ENCODE data around the gene RNASEH2B.

Gene RNASEH2B

DNA sequence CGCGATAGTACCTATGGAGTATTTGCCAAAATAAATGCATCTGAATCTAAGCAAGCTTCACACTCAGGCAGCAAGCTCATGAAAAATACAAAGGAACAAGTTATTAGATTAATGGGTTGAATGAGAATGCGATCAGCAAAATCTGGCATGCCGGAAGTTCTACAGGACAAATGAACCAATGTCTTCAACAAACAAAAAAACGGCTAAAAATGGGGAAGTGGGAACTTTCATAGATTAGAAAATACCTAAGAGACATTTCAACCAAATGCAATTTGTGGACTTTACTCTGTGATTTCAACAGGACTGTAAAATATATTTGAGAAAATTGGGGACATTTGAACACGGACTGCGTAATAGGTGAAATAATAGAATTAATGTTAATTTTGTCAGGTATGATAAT, 22.4 kb upstream of the RNASEH2B start:
- no peaks in the 10 kb centered on the region for H3K36me3 ChIP-seq (ENCODE audit: control insufficient read depth in 1 of 2, insufficient read depth in 2 of 2, low read length in 2 of 2)
- H3K27ac ChIP-seq (ENCODE audit: low read depth, low read length) = no peak overlapping the region
- H3K4me1 ChIP-seq (ENCODE audit: control insufficient read depth in 1 of 2, insufficient read depth in 2 of 2, low read length in 2 of 2) = no peaks in the 10 kb centered on the region
- H3K9ac ChIP-seq (ENCODE audit: low read depth in 1 of 2, low read length in 2 of 2) = no peak overlapping the region
- no peaks in the 10 kb centered on the region for H3K27me3 ChIP-seq (ENCODE audit: control insufficient read depth in 1 of 2, insufficient read depth in 2 of 2, low read length in 2 of 2)
- no peaks in the 10 kb centered on the region for H3K9me3 ChIP-seq (ENCODE audit: control insufficient read depth in 1 of 2, low read length in 2 of 2)
- H3K4me3 ChIP-seq (ENCODE audit: low read depth in 1 of 2, low read length in 2 of 2) = no peak overlapping the region

DNA sequence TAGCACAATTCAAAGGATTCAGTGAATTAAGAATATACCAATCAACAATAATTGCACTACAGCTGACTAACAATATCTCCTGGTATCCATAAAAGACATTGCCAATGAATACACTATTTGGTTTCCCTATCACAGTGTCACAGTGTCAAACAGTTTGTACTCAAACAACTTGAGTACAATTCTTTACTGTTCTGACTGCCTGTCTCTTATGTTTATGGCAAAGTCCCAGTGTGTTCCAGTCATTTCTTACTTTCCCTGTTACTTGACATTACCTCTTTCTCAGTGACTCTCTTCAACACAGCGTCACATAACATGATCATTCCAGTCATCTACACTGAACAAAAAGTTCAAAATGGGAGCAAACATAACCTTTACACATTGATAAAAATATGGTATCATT, 21.2 kb upstream of the RNASEH2B start:
- Histone ChIP-seq H3K9ac (ENCODE audit: low read depth in 1 of 2, low read length in 2 of 2) (no peak overlapping the region), H3K4me1 (ENCODE audit: control insufficient read depth in 1 of 2, insufficient read depth in 2 of 2, low read length in 2 of 2) (no peaks in the 10 kb centered on the region), H3K27me3 (ENCODE audit: control insufficient read depth in 1 of 2, insufficient read depth in 2 of 2, low read length in 2 of 2) (no peaks in the 10 kb centered on the region), H3K27ac (ENCODE audit: low read depth, low read length) (no peak overlapping the region), H3K36me3 (ENCODE audit: control insufficient read depth in 1 of 2, insufficient read depth in 2 of 2, low read length in 2 of 2) (no peaks in the 10 kb centered on the region), H3K9me3 (ENCODE audit: control insufficient read depth in 1 of 2, low read length in 2 of 2) (no peaks in the 10 kb centered on the region), H3K4me3 (ENCODE audit: low read depth in 1 of 2, low read length in 2 of 2) (no peak overlapping the region)

DNA sequence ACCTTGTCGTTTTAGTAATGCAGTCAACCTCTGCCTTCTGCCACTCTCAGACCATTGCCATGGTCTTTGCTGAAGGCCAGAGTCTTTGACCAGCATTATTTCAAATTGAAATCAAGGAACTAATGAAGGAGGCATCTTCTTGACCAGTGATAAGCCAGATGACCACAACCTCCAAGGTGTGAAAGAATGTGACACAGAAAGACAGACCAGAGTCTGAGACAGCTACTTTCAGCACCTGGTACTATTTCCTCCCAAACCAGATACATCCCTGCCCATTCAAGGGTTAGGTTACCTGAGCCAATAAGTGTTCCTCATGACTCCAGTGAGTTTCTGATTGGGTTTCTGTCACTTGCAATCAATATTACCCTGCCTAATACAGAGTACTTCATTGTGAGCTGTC, 20.3 kb upstream of the RNASEH2B start:
- H3K4me3 ChIP-seq (ENCODE audit: low read depth in 1 of 2, low read length in 2 of 2) = no peak overlapping the region
- H3K9ac ChIP-seq (ENCODE audit: low read depth in 1 of 2, low read length in 2 of 2) = no peak overlapping the region
- no peaks in the 10 kb centered on the region for H3K27me3 ChIP-seq (ENCODE audit: control insufficient read depth in 1 of 2, insufficient read depth in 2 of 2, low read length in 2 of 2)
- H3K9me3 ChIP-seq (ENCODE audit: control insufficient read depth in 1 of 2, low read length in 2 of 2) = no peaks in the 10 kb centered on the region
- peaks cover 0 to 7% of the 10 kb centered on the region in 2 donors for H3K4me1 ChIP-seq (ENCODE audit: control insufficient read depth in 1 of 2, insufficient read depth in 2 of 2, low read length in 2 of 2)
- no peaks in the 10 kb centered on the region for H3K36me3 ChIP-seq (ENCODE audit: control insufficient read depth in 1 of 2, insufficient read depth in 2 of 2, low read length in 2 of 2)
- H3K27ac ChIP-seq (ENCODE audit: low read depth, low read length) = no peak overlapping the region

DNA sequence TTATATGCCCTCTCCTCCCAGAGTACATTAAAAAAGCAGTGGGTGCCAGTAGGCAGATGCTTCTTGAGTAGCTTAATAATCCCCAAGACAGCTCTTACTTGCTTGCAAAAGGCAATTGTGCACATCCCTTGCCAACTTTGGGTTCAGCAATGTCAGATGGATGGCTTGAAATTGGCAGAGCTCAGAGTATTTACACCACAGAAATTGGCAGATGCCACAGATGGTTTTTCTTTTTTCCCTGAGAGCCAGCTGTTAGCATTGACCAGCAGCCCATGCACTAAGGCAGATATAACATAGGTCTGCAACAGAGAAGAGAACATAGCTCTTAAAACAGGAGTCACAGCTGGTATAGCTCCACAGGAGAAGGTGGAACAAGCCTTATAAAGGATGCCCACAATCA, 18.4 kb upstream of the RNASEH2B start:
- Histone ChIP-seq H3K27ac (ENCODE audit: low read depth, low read length) (no peak overlapping the region), H3K9ac (ENCODE audit: low read depth in 1 of 2, low read length in 2 of 2) (no peak overlapping the region), H3K36me3 (ENCODE audit: control insufficient read depth in 1 of 2, insufficient read depth in 2 of 2, low read length in 2 of 2) (no peaks in the 10 kb centered on the region), H3K27me3 (ENCODE audit: control insufficient read depth in 1 of 2, insufficient read depth in 2 of 2, low read length in 2 of 2) (no peaks in the 10 kb centered on the region), H3K4me3 (ENCODE audit: low read depth in 1 of 2, low read length in 2 of 2) (no peak overlapping the region), H3K9me3 (ENCODE audit: control insufficient read depth in 1 of 2, low read length in 2 of 2) (peaks cover 3 to 4% of the 10 kb centered on the region in 2 donors), H3K4me1 (ENCODE audit: control insufficient read depth in 1 of 2, insufficient read depth in 2 of 2, low read length in 2 of 2) (peaks cover 0 to 10% of the 10 kb centered on the region in 2 donors)

DNA sequence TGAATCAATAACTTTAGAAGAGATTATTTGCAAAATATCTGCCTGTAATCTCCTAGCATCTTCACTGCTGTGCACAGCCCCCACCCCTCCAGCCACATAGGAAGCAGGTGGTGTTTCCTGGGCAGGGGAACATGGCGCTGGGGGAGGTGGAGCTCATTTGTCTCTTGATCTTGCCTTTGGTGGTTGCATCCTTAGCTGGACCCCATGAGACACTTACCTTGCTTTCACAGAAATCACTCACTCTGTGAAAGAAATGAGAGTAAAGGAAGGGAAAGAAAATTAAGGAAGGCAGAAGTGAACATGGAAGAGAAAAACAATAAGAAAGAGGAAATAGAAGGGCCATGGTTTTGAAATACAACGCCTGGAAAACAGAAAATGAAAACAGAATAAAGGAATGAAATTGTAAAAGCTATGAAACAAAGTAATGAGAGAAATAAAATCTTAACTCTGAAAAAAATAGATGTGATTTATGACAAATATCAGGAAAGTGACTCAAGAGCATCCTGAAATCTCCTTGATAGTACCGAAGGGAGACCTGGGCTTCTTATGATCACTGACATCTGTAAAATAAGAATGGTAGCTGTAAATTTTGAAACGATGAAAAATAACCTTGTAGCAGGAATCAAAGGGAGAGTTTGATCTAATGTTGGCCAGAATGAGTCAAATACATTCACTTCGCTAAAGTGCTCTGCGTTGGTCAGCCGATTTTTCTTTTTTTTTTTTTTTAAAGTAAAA, 17.2 kb upstream of the RNASEH2B start:
- Histone ChIP-seq H3K4me1 (ENCODE audit: control insufficient read depth in 1 of 2, insufficient read depth in 2 of 2, low read length in 2 of 2) (peaks cover 0 to 10% of the 10 kb centered on the region in 2 donors), H3K4me3 (ENCODE audit: low read depth in 1 of 2, low read length in 2 of 2) (no peak overlapping the region), H3K9ac (ENCODE audit: low read depth in 1 of 2, low read length in 2 of 2) (no peak overlapping the region), H3K36me3 (ENCODE audit: control insufficient read depth in 1 of 2, insufficient read depth in 2 of 2, low read length in 2 of 2) (no peaks in the 10 kb centered on the region), H3K27me3 (ENCODE audit: control insufficient read depth in 1 of 2, insufficient read depth in 2 of 2, low read length in 2 of 2) (no peaks in the 10 kb centered on the region), H3K27ac (ENCODE audit: low read depth, low read length) (no peak overlapping the region), H3K9me3 (ENCODE audit: control insufficient read depth in 1 of 2, low read length in 2 of 2) (peaks cover 3 to 4% of the 10 kb centered on the region in 2 donors)

DNA sequence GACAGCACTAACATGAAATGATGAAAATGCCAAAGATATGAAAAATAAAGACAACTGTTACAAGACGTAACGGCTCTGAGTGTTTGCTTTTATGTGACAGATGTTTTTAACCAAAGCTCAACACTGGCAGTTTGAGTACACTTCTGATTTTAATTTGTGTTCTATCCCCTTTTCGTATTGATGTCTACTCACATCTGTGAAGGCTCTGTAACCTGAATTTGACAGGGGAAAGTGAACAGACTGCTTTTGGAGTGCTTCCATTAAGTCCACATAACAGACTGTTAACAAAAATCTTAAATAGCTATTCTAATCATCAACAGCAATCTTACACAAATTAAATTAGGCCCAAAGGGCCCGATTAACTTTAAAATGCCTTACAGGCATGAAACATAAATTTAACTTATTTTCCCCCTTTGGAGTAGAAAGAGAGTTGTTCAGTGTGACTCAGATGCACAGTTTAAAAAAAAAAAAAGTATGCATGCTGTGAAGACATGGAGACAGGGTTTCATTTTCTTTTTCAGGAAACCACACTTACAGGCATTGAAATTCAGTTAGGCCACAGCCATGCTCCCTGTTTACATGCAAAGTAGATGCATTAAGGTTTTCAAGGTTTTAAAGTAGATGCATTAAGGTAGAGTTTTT, 16.3 kb upstream of the RNASEH2B start:
- peaks cover 0 to 10% of the 10 kb centered on the region in 2 donors for H3K4me1 ChIP-seq (ENCODE audit: control insufficient read depth in 1 of 2, insufficient read depth in 2 of 2, low read length in 2 of 2)
- peaks cover 3 to 4% of the 10 kb centered on the region in 2 donors for H3K9me3 ChIP-seq (ENCODE audit: control insufficient read depth in 1 of 2, low read length in 2 of 2)
- H3K36me3 ChIP-seq (ENCODE audit: control insufficient read depth in 1 of 2, insufficient read depth in 2 of 2, low read length in 2 of 2) = no peaks in the 10 kb centered on the region
- H3K4me3 ChIP-seq (ENCODE audit: low read depth in 1 of 2, low read length in 2 of 2) = peak overlapping the region in 1 of 2 donors; percentile 25
- no peak overlapping the region for H3K27ac ChIP-seq (ENCODE audit: low read depth, low read length)
- no peaks in the 10 kb centered on the region for H3K27me3 ChIP-seq (ENCODE audit: control insufficient read depth in 1 of 2, insufficient read depth in 2 of 2, low read length in 2 of 2)
- H3K9ac ChIP-seq (ENCODE audit: low read depth in 1 of 2, low read length in 2 of 2) = peak overlapping the region in 1 of 2 donors; percentile 44

DNA sequence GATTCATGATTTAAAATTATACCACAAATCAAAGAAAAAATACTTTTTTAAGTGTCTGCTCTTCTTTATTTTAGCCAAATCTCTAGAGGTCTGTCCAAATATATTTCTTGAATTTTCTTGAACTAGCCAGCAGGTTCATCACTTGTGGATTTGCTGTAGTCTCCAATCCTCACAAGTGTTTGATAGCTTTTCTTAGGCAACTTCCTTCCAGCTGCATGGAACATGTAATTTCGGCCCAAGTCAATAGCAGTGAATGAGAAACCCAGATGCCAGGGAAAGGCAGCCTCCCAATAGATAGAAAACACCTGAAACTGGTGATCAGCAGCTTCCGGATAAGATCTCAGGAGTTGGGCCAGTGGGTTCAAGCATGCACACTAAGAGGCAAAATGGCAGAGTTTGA, 15.6 kb upstream of the RNASEH2B start:
- no peak overlapping the region for H3K27ac ChIP-seq (ENCODE audit: low read depth, low read length)
- H3K4me1 ChIP-seq (ENCODE audit: control insufficient read depth in 1 of 2, insufficient read depth in 2 of 2, low read length in 2 of 2) = peaks cover 0 to 10% of the 10 kb centered on the region in 2 donors
- H3K9me3 ChIP-seq (ENCODE audit: control insufficient read depth in 1 of 2, low read length in 2 of 2) = peaks cover 3 to 4% of the 10 kb centered on the region in 2 donors
- no peak overlapping the region for H3K4me3 ChIP-seq (ENCODE audit: low read depth in 1 of 2, low read length in 2 of 2)
- H3K9ac ChIP-seq (ENCODE audit: low read depth in 1 of 2, low read length in 2 of 2) = no peak overlapping the region
- H3K27me3 ChIP-seq (ENCODE audit: control insufficient read depth in 1 of 2, insufficient read depth in 2 of 2, low read length in 2 of 2) = no peaks in the 10 kb centered on the region
- H3K36me3 ChIP-seq (ENCODE audit: control insufficient read depth in 1 of 2, insufficient read depth in 2 of 2, low read length in 2 of 2) = no peaks in the 10 kb centered on the region

DNA sequence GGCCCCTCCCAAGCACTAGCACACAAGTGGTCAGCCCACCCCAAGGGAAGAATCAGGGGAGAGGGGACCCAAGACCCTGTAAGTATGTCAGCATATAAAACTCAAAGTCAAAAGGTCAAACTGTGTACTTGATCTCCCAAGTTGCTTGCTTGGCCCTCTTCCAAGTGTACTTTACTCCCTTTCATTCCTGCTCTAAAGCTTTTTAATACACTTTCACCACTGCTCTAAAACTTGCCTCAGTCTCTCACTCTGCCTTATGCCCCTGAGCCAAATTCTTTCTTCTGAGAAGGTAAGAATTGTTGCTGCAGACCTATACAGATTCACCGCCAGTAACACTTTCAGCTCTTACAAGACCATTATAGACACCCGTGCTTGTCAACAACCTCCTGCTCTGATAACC, 15.1 kb upstream of the RNASEH2B start:
- Histone ChIP-seq H3K27ac (ENCODE audit: low read depth, low read length) (no peak overlapping the region), H3K4me1 (ENCODE audit: control insufficient read depth in 1 of 2, insufficient read depth in 2 of 2, low read length in 2 of 2) (peaks cover 0 to 10% of the 10 kb centered on the region in 2 donors), H3K27me3 (ENCODE audit: control insufficient read depth in 1 of 2, insufficient read depth in 2 of 2, low read length in 2 of 2) (no peaks in the 10 kb centered on the region), H3K9ac (ENCODE audit: low read depth in 1 of 2, low read length in 2 of 2) (no peak overlapping the region), H3K36me3 (ENCODE audit: control insufficient read depth in 1 of 2, insufficient read depth in 2 of 2, low read length in 2 of 2) (no peaks in the 10 kb centered on the region), H3K4me3 (ENCODE audit: low read depth in 1 of 2, low read length in 2 of 2) (no peak overlapping the region), H3K9me3 (ENCODE audit: control insufficient read depth in 1 of 2, low read length in 2 of 2) (peaks cover 3 to 4% of the 10 kb centered on the region in 2 donors)

DNA sequence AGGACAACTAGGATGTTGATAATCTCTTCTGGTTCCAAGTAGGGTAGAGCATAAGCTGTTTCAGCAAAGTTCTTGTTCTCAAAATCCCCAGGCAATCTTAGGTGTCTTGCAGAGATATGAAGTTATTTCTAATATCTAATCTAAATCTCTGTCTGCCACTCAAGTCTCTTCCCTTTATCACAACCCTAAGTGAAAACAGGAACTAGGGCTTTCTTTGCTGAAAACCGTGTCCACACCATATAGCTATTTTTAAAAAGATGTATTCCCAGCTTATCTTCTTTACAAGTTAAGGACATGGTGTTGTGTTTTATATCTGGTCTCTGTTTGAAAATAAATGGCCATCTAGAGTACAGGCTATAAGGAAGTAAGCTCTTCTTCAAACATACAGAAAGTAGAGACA, 11.3 kb upstream of the RNASEH2B start:
- Histone ChIP-seq H3K4me3 (ENCODE audit: low read depth in 1 of 2, low read length in 2 of 2) (no peak overlapping the region), H3K9ac (ENCODE audit: low read depth in 1 of 2, low read length in 2 of 2) (no peak overlapping the region), H3K9me3 (ENCODE audit: control insufficient read depth in 1 of 2, low read length in 2 of 2) (peaks cover 3 to 4% of the 10 kb centered on the region in 2 donors), H3K27ac (ENCODE audit: low read depth, low read length) (no peak overlapping the region), H3K27me3 (ENCODE audit: control insufficient read depth in 1 of 2, insufficient read depth in 2 of 2, low read length in 2 of 2) (no peaks in the 10 kb centered on the region), H3K36me3 (ENCODE audit: control insufficient read depth in 1 of 2, insufficient read depth in 2 of 2, low read length in 2 of 2) (no peaks in the 10 kb centered on the region), H3K4me1 (ENCODE audit: control insufficient read depth in 1 of 2, insufficient read depth in 2 of 2, low read length in 2 of 2) (peaks cover 0 to 10% of the 10 kb centered on the region in 2 donors)

DNA sequence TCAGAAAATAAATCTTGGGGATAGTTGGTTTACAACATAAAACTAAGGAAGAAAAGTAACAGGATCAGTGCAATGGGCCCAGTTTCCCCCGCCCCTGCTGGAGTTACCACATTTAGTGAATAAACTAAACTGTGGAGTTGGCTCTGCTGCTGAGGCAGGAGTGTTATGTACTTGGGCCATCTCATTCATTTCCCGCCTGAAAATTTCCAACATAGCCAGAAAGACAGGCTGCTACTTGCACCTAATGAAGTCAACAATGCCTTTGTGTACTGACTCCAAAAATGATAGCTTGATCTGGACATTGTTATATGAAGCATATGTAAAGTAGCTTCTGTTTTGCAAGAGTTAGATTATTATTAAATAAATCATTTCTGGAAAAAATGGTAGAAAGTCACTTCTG, 7.9 kb upstream of the RNASEH2B start:
- Histone ChIP-seq H3K27ac (ENCODE audit: low read depth, low read length) (no peak overlapping the region), H3K27me3 (ENCODE audit: control insufficient read depth in 1 of 2, insufficient read depth in 2 of 2, low read length in 2 of 2) (no peaks in the 10 kb centered on the region), H3K9ac (ENCODE audit: low read depth in 1 of 2, low read length in 2 of 2) (no peak overlapping the region), H3K36me3 (ENCODE audit: control insufficient read depth in 1 of 2, insufficient read depth in 2 of 2, low read length in 2 of 2) (no peaks in the 10 kb centered on the region), H3K4me3 (ENCODE audit: low read depth in 1 of 2, low read length in 2 of 2) (no peak overlapping the region), H3K4me1 (ENCODE audit: control insufficient read depth in 1 of 2, insufficient read depth in 2 of 2, low read length in 2 of 2) (no peaks in the 10 kb centered on the region), H3K9me3 (ENCODE audit: control insufficient read depth in 1 of 2, low read length in 2 of 2) (no peaks in the 10 kb centered on the region)

Data from duodenal mucosa (tissue), 2 donors.